ENCODE data around the gene APBA2. TPM values are rescaled to one million over a fixed set of nuclear protein-coding genes. Genes with fewer than 3 reads are reported as not detected.

Gene APBA2
- total and polyA plus RNA-seq, 10 of the 15 experiments (the other 5 are each of a cell fraction or from before 2014, with no cell fraction given): 0.06 to 0.26 (median 0.07) TPM; not detected in 7

DNA sequence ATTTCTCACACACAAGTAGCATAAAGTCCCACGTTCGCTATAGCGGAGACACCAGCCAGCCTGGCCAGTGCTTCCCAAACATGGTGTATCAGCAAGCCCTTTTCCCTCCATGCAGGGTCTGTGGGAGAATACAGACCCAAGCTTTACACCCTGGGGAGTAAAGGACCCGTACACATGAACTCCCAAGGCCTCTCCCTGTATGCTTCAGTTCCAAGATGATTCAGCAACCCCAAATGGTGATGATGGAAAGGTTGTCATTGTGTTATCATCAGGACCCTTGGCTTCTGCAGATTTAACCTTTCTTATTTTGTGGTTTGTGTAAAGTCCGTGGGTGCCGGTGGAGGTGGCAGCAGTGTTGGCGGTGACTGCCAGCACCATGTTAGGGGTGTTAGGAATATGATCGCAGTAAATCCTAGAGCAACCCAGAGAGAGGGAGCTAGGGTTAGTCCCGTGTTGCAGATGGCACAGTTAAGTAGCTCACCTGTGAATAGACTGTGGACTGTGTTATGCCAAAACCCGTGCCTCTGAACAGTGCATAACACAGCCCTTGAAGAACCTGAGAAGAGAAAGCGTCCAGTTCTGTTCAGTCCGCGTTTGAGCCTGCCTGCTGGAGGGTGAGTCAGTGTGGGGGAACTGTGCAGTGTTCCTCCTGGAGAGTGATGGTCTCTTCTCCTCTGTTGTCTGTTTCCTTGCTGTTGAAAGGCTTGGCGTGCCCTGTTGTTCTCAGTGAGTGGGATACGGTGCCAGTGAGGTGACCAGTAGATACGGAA is 174.3 kb downstream of the APBA2 start:
- FAIRE-seq: no peak
- no peak overlapping the region for H3K4me3 ChIP-seq
- H3K4me2 ChIP-seq (ENCODE audit: control insufficient read depth, insufficient read depth): no peak overlapping the region
- no peaks in the 10 kb centered on the region for H3K79me2 ChIP-seq (ENCODE audit: control insufficient read depth, insufficient read depth, low read length)
- intact Hi-C loops (cut with micrococcal nuclease; ENCODE audit: unreplicated experiment) (no loop called here), in situ Hi-C loops (cut with MboI) (no loop called here)
- H3K4me1 ChIP-seq (ENCODE audit: control insufficient read depth, insufficient read depth, low read length): no peaks in the 10 kb centered on the region
- no peaks in the 10 kb centered on the region for H3K27me3 ChIP-seq (replicated peaks in 1 of 2; ENCODE audit: control insufficient read depth in 2 of 2, insufficient read depth in 2 of 2, low read length in 1 of 2)
- no peaks in the 10 kb centered on the region for H3K36me3 ChIP-seq (ENCODE audit: control insufficient read depth in 2 of 2, insufficient read depth in 2 of 2, low read length in 1 of 2)
- no peaks in the 10 kb centered on the region for H3K9me3 ChIP-seq (replicated peaks; ENCODE audit: control insufficient read depth, insufficient read depth, low read length)
- BruUV-seq (replicated peaks): no TSS peak
- ChIA-PET CTCF (no interaction called here), POLR2A (no interaction called here), SMC1A (ENCODE audit: uncharacterized antibody, unreplicated experiment) (interaction anchor here (0.6 kb wide), 1 partner anchor 10 kb away, joined by 3 read pairs; no protein-coding TSS in a partner anchor), RAD21 (ENCODE audit: unreplicated experiment) (no interaction called here)
- H3K27ac ChIP-seq (ENCODE audit: control insufficient read depth, insufficient read depth): no peak overlapping the region
- ATAC-seq: no peak
- no peak overlapping the region for H3K9ac ChIP-seq (ENCODE audit: control insufficient read depth, insufficient read depth, low read length)
- no peak overlapping the region for H2AFZ ChIP-seq (ENCODE audit: control insufficient read depth, low read depth, low read length)
- TF ChIP-seq ETV6 (conservative IDR thresholded peaks at IDR 0.05 in 1 of 2, IDR thresholded peaks at IDR 0.05 in 1 of 2; ENCODE audit: borderline replicate concordance in 1 of 2, low read depth in 1 of 2) (no peak), TBL1XR1 (IDR thresholded peaks at IDR 0.05; ENCODE audit: low read depth, low read length) (no peak), POLR2AphosphoS2 (IDR thresholded peaks at IDR 0.05; ENCODE audit: low read depth, low read length) (no peak), IKZF2 (IDR thresholded peaks at IDR 0.05) (no peak), SREBF1 (IDR thresholded peaks at IDR 0.05; ENCODE audit: low read length) (no peak), KDM1A (IDR thresholded peaks at IDR 0.05; ENCODE audit: borderline replicate concordance) (no peak)
- TF ChIP-seq, protein P1, sequence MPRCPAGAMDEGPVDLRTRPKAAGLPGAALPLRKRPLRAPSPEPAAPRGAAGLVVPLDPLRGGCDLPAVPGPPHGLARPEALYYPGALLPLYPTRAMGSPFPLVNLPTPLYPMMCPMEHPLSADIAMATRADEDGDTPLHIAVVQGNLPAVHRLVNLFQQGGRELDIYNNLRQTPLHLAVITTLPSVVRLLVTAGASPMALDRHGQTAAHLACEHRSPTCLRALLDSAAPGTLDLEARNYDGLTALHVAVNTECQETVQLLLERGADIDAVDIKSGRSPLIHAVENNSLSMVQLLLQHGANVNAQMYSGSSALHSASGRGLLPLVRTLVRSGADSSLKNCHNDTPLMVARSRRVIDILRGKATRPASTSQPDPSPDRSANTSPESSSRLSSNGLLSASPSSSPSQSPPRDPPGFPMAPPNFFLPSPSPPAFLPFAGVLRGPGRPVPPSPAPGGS (IDR thresholded peaks at IDR 0.05; ENCODE audit: borderline replicate concordance, insufficient read depth, low read depth, low read length, poor library complexity, severe bottlenecking): no peak
- TF ChIP-seq, protein P2, sequence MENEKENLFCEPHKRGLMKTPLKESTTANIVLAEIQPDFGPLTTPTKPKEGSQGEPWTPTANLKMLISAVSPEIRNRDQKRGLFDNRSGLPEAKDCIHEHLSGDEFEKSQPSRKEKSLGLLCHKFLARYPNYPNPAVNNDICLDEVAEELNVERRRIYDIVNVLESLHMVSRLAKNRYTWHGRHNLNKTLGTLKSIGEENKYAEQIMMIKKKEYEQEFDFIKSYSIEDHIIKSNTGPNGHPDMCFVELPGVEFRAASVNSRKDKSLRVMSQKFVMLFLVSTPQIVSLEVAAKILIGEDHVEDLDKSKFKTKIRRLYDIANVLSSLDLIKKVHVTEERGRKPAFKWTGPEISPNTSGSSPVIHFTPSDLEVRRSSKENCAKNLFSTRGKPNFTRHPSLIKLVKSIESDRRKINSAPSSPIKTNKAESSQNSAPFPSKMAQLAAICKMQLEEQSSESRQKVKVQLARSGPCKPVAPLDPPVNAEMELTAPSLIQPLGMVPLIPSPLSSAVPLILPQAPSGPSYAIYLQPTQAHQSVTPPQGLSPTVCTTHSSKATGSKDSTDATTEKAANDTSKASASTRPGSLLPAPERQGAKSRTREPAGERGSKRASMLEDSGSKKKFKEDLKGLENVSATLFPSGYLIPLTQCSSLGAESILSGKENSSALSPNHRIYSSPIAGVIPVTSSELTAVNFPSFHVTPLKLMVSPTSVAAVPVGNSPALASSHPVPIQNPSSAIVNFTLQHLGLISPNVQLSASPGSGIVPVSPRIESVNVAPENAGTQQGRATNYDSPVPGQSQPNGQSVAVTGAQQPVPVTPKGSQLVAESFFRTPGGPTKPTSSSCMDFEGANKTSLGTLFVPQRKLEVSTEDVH (IDR thresholded peaks at IDR 0.05; ENCODE audit: low read depth, partially characterized antibody): no peak
- 41% methylated on average over 16 of the region's 16 CpGs for WGBS (ENCODE audit: insufficient coverage, insufficient replicate concordance, low lambda C conversion rate, missing lambda C conversion rate)
- no peaks in the 10 kb centered on the region for H4K20me1 ChIP-seq (ENCODE audit: control insufficient read depth, insufficient read depth)
- no peak for DNase-seq (ENCODE audit: low read depth, low spot score)
